ENCODE data around the gene DIP2B. TPM values are rescaled to one million over a fixed set of nuclear protein-coding genes. Genes with fewer than 3 reads are reported as not detected.

Gene DIP2B
- total and polyA plus RNA-seq, 2 of the 13 experiments (the other 11 are each of a cell fraction or from before 2014, with no cell fraction given), result 32.1 to 35.8 TPM

- TF ChIP-seq SOX13 (IDR thresholded peaks at IDR 0.05) (no peak), SOX13 (CRISPR knock-in tag; conservative IDR thresholded peaks at IDR 0.05 in 1 of 2, IDR thresholded peaks at IDR 0.05 in 1 of 2) (peak in 1 of 2 experiments; percentile 70; a peak in 2 of 4 replicates), ZNF883 (CRISPR knock-in tag; IDR thresholded peaks at IDR 0.05; ENCODE audit: not compliant biosample characterization) (no peak), KDM1A (CRISPR knock-in tag; IDR thresholded peaks at IDR 0.05) (no peak), ZBTB10 (CRISPR knock-in tag; IDR thresholded peaks at IDR 0.05; ENCODE audit: borderline replicate concordance) (no peak), PHF5A (CRISPR knock-in tag; IDR thresholded peaks at IDR 0.05; ENCODE audit: low read depth, unreplicated experiment) (peak; percentile 60), MLX (CRISPR knock-in tag; IDR thresholded peaks at IDR 0.05) (0 out of 2 replicates have a peak, but pooled peaks have one; percentile 21), ZNF747 (CRISPR knock-in tag; IDR thresholded peaks at IDR 0.05; ENCODE audit: borderline replicate concordance) (no peak), TEAD3 (CRISPR knock-in tag; optimal IDR thresholded peaks at IDR 0.05; ENCODE audit: borderline replicate concordance) (peak; percentile 75), EP300 (IDR thresholded peaks at IDR 0.05; ENCODE audit: low read depth in 2 of 2, low read length in 2 of 2) (peak in 1 of 2 experiments; percentile 65; a peak in 2 of 4 replicates), EP300 (CRISPR knock-in tag; IDR thresholded peaks at IDR 0.05; ENCODE audit: borderline replicate concordance) (no peak), SMAD1 (CRISPR knock-in tag; IDR thresholded peaks at IDR 0.05; ENCODE audit: borderline replicate concordance, low read depth) (no peak), THAP7 (CRISPR knock-in tag; IDR thresholded peaks at IDR 0.05) (no peak), MED1 (CRISPR knock-in tag; IDR thresholded peaks at IDR 0.05) (0 out of 2 replicates have a peak, but pooled peaks have one; percentile 19), PHF8 (CRISPR knock-in tag; IDR thresholded peaks at IDR 0.05) (no peak), GMEB1 (CRISPR knock-in tag; IDR thresholded peaks at IDR 0.05; ENCODE audit: borderline replicate concordance) (no peak), ZNF337 (CRISPR knock-in tag; IDR thresholded peaks at IDR 0.05; ENCODE audit: borderline replicate concordance, low read depth) (no peak), REST (IDR thresholded peaks at IDR 0.05; ENCODE audit: borderline replicate concordance in 1 of 2, low read depth in 1 of 2, low read length in 2 of 2) (peak in 1 of 2 experiments; percentile 6; a peak in 1 of 4 replicates)
Measured at GRCh38 chr12:50572287-50572686, 67.5 kb downstream of the DIP2B start (continued).
